ENCODE measurements around the gene RAD51AP2. TPM values are rescaled to one million over a fixed set of nuclear protein-coding genes. Genes with fewer than 3 reads are reported as not detected.

The RAD51AP2 gene
- total RNA-seq, 1 donor = under 0.01 TPM

DNA sequence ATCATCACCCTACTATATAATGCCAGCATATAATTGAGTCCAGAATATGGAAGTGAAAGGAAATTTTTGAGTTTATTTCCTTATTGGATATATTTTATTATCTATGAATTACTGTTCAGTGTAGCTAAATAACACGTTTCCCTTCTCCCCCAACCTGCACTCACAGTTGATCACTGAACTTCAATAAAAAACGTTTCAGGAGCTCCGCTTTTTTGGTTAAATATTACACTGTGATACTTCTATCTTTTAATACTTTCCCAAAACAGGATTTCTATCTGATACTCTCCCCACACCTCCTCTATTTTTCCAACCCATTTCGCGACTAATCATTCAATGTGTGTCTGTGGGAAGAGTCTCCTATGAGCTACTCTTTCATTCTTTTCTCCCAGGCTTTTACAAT lies 29.5 kb upstream of the RAD51AP2 start:
- DNase-seq (ENCODE audit: low read depth) = no peak
- H3K4me3 ChIP-seq (ENCODE audit: low read depth, low read length) = no peak overlapping the region
- TF ChIP-seq, protein P1, sequence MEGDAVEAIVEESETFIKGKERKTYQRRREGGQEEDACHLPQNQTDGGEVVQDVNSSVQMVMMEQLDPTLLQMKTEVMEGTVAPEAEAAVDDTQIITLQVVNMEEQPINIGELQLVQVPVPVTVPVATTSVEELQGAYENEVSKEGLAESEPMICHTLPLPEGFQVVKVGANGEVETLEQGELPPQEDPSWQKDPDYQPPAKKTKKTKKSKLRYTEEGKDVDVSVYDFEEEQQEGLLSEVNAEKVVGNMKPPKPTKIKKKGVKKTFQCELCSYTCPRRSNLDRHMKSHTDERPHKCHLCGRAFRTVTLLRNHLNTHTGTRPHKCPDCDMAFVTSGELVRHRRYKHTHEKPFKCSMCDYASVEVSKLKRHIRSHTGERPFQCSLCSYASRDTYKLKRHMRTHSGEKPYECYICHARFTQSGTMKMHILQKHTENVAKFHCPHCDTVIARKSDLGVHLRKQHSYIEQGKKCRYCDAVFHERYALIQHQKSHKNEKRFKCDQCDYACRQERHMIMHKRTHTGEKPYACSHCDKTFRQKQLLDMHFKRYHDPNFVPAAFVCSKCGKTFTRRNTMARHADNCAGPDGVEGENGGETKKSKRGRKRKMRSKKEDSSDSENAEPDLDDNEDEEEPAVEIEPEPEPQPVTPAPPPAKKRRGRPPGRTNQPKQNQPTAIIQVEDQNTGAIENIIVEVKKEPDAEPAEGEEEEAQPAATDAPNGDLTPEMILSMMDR (IDR thresholded peaks at IDR 0.05; ENCODE audit: insufficient read depth, low read depth, low read length) = no peak

- H3K4me3 ChIP-seq (ENCODE audit: low read depth, low read length) = no peak overlapping the region
- no peak for DNase-seq (ENCODE audit: low read depth)
- TF ChIP-seq, protein P1 (IDR thresholded peaks at IDR 0.05; ENCODE audit: insufficient read depth, low read depth, low read length) = no peak
These were observed 29.0 kb upstream of the RAD51AP2 start for GRCh38 chr2:17547237-17547636.

DNA sequence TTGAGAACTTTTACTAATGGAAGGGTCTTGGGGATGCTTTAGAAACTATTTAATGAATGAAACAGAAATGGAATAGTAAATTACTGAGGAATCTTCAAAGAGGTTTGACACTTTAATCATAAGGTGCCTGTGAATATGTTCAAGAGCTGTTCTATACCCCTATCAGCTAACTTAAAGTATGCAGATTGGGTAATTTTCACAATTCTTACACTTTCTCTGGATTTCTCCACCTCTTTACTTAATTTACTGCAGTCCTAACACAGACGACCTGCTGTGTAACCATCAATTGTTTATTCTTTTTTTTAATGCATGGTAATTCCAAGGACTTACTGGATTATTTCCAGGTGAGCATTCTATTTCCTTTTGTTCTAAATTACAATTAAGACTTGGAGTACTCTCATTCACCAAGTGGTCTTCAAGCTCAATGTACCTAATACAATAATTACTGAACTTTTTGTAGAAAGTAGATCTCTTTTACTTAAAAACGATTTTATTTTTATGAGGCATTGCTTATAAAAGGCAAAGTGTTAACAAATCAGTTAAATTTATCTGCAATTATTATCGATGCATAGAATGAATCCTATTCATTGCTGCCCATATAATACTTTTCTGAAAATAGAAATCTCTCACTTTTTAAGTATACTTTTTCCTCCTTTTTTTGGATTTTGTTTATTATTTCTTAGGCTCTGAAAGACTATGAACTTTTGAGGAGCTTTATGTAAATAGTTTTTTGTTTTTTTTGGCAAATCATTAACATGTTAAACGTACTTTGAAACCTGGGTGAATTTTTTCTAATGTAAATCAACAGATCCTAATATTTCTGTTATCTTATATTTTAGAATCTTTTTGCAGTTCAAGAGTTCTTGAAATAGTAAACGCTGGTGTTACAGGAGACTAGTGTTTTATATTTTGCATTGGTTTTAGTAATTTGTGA lies 27.7 kb upstream of the RAD51AP2 start:
- TF ChIP-seq, protein P1 (IDR thresholded peaks at IDR 0.05; ENCODE audit: insufficient read depth, low read depth, low read length) = no peak
- no peak for DNase-seq (ENCODE audit: low read depth)
- no peak overlapping the region for H3K4me3 ChIP-seq (ENCODE audit: low read depth, low read length)

DNA sequence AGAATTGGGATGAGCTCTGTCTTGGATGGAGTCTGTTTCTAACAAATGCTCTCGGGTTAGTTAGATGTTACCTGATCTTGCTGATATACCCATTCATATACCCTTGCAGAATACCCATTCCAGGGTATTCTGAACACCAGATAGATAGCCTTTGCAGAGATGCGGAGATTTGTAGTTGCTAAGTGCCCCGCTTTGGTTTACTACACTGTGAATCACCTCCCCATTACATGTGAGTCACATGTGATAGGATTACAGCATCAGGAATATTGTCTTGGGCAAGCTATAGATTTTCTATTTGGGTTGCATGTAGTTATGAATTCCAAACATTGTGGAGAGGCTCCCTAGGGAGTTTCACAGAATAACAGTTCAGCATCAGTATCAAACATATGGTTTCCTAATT lies 26.0 kb upstream of the RAD51AP2 start:
- TF ChIP-seq, protein P1 (IDR thresholded peaks at IDR 0.05; ENCODE audit: insufficient read depth, low read depth, low read length) = no peak
- no peak overlapping the region for H3K4me3 ChIP-seq (ENCODE audit: low read depth, low read length)
- DNase-seq (ENCODE audit: low read depth) = no peak

GRCh38 chr2:17543848-17544247 lies 25.6 kb upstream of the RAD51AP2 start:
- H3K4me3 ChIP-seq (ENCODE audit: low read depth, low read length) = no peak overlapping the region
- TF ChIP-seq, protein P1 (IDR thresholded peaks at IDR 0.05; ENCODE audit: insufficient read depth, low read depth, low read length) = no peak
- DNase-seq (ENCODE audit: low read depth) = no peak

DNA sequence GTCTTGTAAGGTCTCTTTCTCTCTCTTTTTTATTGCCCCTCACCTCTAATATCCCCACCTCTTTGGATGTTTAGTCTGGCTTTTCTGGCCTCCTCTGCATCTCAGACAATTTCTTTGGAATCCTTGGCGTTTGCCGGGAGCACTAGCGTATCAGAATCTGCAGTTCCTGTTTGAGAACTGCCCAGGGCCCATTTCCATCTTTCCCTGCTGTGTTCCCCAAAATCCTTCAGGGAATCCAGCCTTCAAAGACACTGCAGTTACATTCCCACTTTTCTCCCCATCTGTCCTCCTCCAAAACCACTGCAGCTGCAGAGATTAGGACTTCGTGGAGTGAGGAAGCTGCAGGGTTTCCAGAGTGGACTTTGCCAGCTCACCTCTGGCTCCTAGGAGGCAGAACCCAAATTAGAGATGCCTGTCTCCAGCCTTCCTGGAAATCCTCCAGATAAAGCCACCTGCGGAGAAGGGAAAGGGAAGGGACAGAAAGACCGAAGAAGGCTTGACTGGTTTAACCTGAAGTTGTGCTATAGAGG lies 25.0 kb upstream of the RAD51AP2 start:
- H3K4me3 ChIP-seq (ENCODE audit: low read depth, low read length) = no peak overlapping the region
- TF ChIP-seq, protein P1 (IDR thresholded peaks at IDR 0.05; ENCODE audit: insufficient read depth, low read depth, low read length) = no peak
- no peak for DNase-seq (ENCODE audit: low read depth)

Data from fibroblast of villous mesenchyme (primary cell).